ENCODE results near the gene SPOCK1. TPM values are rescaled to one million over a fixed set of nuclear protein-coding genes. Genes with fewer than 3 reads are reported as not detected.

SPOCK1 gene
- total RNA-seq, 2 experiments from 2014 or later, result not detected

- ATAC-seq (no peak), DNase-seq (no peak)
- Mint-ChIP-seq H3K27ac (no peak overlapping the region), H3K36me3 (ENCODE audit: low read depth) (no peaks in the 10 kb centered on the region), H3K4me3 (no peak overlapping the region), H3K4me1 (ENCODE audit: low read depth) (no peaks in the 10 kb centered on the region), H3K27me3 (peaks cover 2% of the 10 kb centered on the region), H3K9me3 (no peaks in the 10 kb centered on the region)
- intact Hi-C loops (cut with micrococcal nuclease), result no loop called here
- POLR2A ChIA-PET, result no interaction called here
- TF ChIP-seq CTCF (IDR thresholded peaks at IDR 0.05), result no peak
- CTCF ChIA-PET, result interaction anchor here (1.1 to 1.3 kb wide), 2 partner anchors 21 to 787 kb away, joined by 3 read pairs; no protein-coding TSS in a partner anchor
Measured at GRCh38 chr5:137036640-137037039, 462.5 kb downstream of the SPOCK1 start.

- Mint-ChIP-seq H3K27ac (no peak overlapping the region), H3K9me3 (no peaks in the 10 kb centered on the region), H3K36me3 (ENCODE audit: low read depth) (no peaks in the 10 kb centered on the region), H3K4me3 (no peak overlapping the region), H3K4me1 (ENCODE audit: low read depth) (no peaks in the 10 kb centered on the region), H3K27me3 (peaks cover 2% of the 10 kb centered on the region)
- DNase-seq (no peak), ATAC-seq (no peak)
- no peak for TF ChIP-seq CTCF (IDR thresholded peaks at IDR 0.05)
- ChIA-PET POLR2A (no interaction called here), CTCF (interaction anchor here (1.3 kb wide), 1 partner anchor 786 kb away, joined by 3 read pairs; no protein-coding TSS in a partner anchor)
- intact Hi-C loops (cut with micrococcal nuclease), result no loop called here
Measured at GRCh38 chr5:137035480-137035878, 463.6 kb downstream of the SPOCK1 start.

GRCh38 chr5:137034764-137035479 is 464.2 kb downstream of the SPOCK1 start:
- no peak for ATAC-seq
- H3K4me1 Mint-ChIP-seq (ENCODE audit: low read depth), result no peaks in the 10 kb centered on the region
- no peak for TF ChIP-seq CTCF (IDR thresholded peaks at IDR 0.05)
- peaks cover 2% of the 10 kb centered on the region for H3K27me3 Mint-ChIP-seq
- H3K36me3 Mint-ChIP-seq (ENCODE audit: low read depth), result no peaks in the 10 kb centered on the region
- H3K27ac Mint-ChIP-seq, result no peak overlapping the region
- intact Hi-C loops (cut with micrococcal nuclease), result no loop called here
- H3K4me3 Mint-ChIP-seq, result no peak overlapping the region
- CTCF ChIA-PET, result interaction anchor here (1.3 kb wide), 1 partner anchor 785 kb away, joined by 3 read pairs; no protein-coding TSS in a partner anchor
- H3K9me3 Mint-ChIP-seq, result no peaks in the 10 kb centered on the region
- no peak for DNase-seq
- POLR2A ChIA-PET, result no interaction called here

- POLR2A ChIA-PET, result no interaction called here
- Mint-ChIP-seq H3K27ac (no peak overlapping the region), H3K27me3 (peaks cover 2% of the 10 kb centered on the region), H3K36me3 (ENCODE audit: low read depth) (no peaks in the 10 kb centered on the region), H3K4me3 (no peak overlapping the region), H3K9me3 (no peaks in the 10 kb centered on the region), H3K4me1 (ENCODE audit: low read depth) (no peaks in the 10 kb centered on the region)
- no peak for ATAC-seq
- intact Hi-C loops (cut with micrococcal nuclease), result no loop called here
- CTCF ChIA-PET, result no interaction called here
- no peak for DNase-seq
- no peak for TF ChIP-seq CTCF (IDR thresholded peaks at IDR 0.05)
Measured at GRCh38 chr5:137034213-137034612, 464.9 kb downstream of the SPOCK1 start.

GRCh38 chr5:137032929-137033328 is 466.2 kb downstream of the SPOCK1 start:
- Mint-ChIP-seq H3K36me3 (ENCODE audit: low read depth) (no peaks in the 10 kb centered on the region), H3K27ac (no peak overlapping the region), H3K9me3 (no peaks in the 10 kb centered on the region), H3K27me3 (peaks cover 2% of the 10 kb centered on the region), H3K4me3 (no peak overlapping the region), H3K4me1 (ENCODE audit: low read depth) (no peaks in the 10 kb centered on the region)
- intact Hi-C loops (cut with micrococcal nuclease), result no loop called here
- ATAC-seq (no peak), DNase-seq (no peak)
- CTCF ChIA-PET, result no interaction called here
- no peak for TF ChIP-seq CTCF (IDR thresholded peaks at IDR 0.05)
- POLR2A ChIA-PET, result no interaction called here
